Ovary (tissue), 9 donors: ENCODE measurements around the gene SURF4. TPM values are rescaled to one million over a fixed set of nuclear protein-coding genes. Genes with fewer than 3 reads are reported as not detected.
A peak's percentile ranks its signal among the peaks of the same experiment; 100 is the strongest.

Source experiments
- DNase-seq, 5 donors: peaks; one replicate each; pipeline ENCODE4 v3.0.0-alpha.2; 2019 to 2020
- H3K27ac ChIP-seq, 2 donors: fragments of 200-600 bp; one replicate each; pipeline versions ENCODE4 v1.5.1 to v1.8.0; 2019 to 2022
- H3K27me3 ChIP-seq: fragments of 200-600 bp; one replicate; pipeline ENCODE4 v1.8.0; 2022
- H3K36me3 ChIP-seq: fragments of 200-600 bp; sonication (generic); one replicate; pipeline ENCODE4 v1.5.1; 2019
- H3K4me1 ChIP-seq: one replicate; pipeline ENCODE4 v1.8.1; 2013; ENCODE audit warnings: mild to moderate bottlenecking, moderate library complexity; ENCODE audit not compliant: insufficient read depth
- H3K4me3 ChIP-seq: fragments of 200-600 bp; sonication (generic); one replicate; pipeline ENCODE4 v1.5.1; 2017
- H3K9me3 ChIP-seq, 2 donors: fragments of 200-600 bp in 1 of 2; sonication (generic) in 1 of 2; one replicate each; pipeline versions ENCODE4 v1.5.1 to v1.8.1; 2013 to 2019; ENCODE audit warnings: mild to moderate bottlenecking in 1 of 2, moderate library complexity in 1 of 2
- EP300 ChIP-seq: sonication (generic); formaldehyde crosslinking; IDR thresholded peaks from one replicate; pipeline ENCODE4 v1.6.1; 2017; ENCODE audit warnings: antibody characterized with exemption
- POLR2A ChIP-seq: fragments of 450-650 bp; IDR thresholded peaks from one replicate; pipeline ENCODE4 v1.6.1; 2017; ENCODE audit warnings: antibody characterized with exemption, mild to moderate bottlenecking, moderate library complexity
- WGBS, 3 donors: extraction: QIAGEN DNeasy Blood & Tissue Kit in 1 of 3; methylation state at CpG; one replicate each; pipeline versions ENCODE4 v1.1.5 to v1.1.7; 2013 to 2017; 5-methylcytosine and 5-hydroxymethylcytosine counted together
- intact Hi-C, 4 donors: fragments of 100-400 bp; cut with DNase I; formaldehyde crosslinking; loops; one replicate each; pipeline versions ENCODE4 v1.11.0 to v1.15.1; 2022 to 2023
- polyA plus RNA-seq, 2 donors: library from polyadenylated mRNA; stranded (reverse); fragments of 200-250 nt in 1 of 2; fragments of 350-450 nt in 1 of 2; fragmentation: Illumina TruSeq in 1 of 2; extraction: RNeasy Lipid Tissue Mini Kit (QIAGEN cat#74804) in 1 of 2; gene quantifications; one replicate each; pipeline ENCODE4 v1.2.3, GENCODE V29; 2013 to 2014
- total RNA-seq, 7 donors: library from RNA; depleted of rRNA in 2 of 7; stranded (reverse); fragments of >200 nt in 2 of 7; fragmentation: NEBNext Ultra II Directional in 3 of 7; extraction: Animal tissue kit (Norgen Biotek cat#: 25700) in 3 of 7; gene quantifications; one replicate each; pipeline versions ENCODE4 v1.1.0 to v1.2.4, GENCODE V29; 2016 to 2023
- TF ChIP-seq, protein P1 (sequence below), 3 donors: fragments of 450-650 bp in 2 of 3; fragments of 200-600 bp in 1 of 3; IDR thresholded peaks; one replicate each; pipeline versions ENCODE4 v1.5.1 to v1.8.0; 2016 to 2022; ENCODE audit warnings: antibody characterized with exemption in 3 of 3, mild to moderate bottlenecking in 1 of 3
- donor health status: DM: no; HTN: no; CAD: no; lungs with moderate emphysema.
- donor health status: DM: no; HTN: no; CAD: no.
- donor health status: Bipolar disorder and iron deficiency.
- donor health status: DM: yes; HTN: yes; CAD: no.
- donor health status: DM: no; HTN: no; CAD: no.
- donor health status: DM: yes; HTN: yes; CAD: no.

Gene SURF4
- total and polyA plus RNA-seq, 9 donors, result 58.7 to 165 (median 107) TPM

GRCh38 chr9:133356391-133357091 is 19.3 kb downstream of the SURF4 start, which contains the start of the genes SURF1 and SURF2:
SURF1 (minus strand) TSS chr9:133356487; CDS start chr9:133356453, 34 bp downstream.
SURF2 (plus strand) TSS chr9:133356550; CDS start chr9:133356593, 43 bp downstream.
- Histone ChIP-seq H3K27me3 (no peaks in the 10 kb centered on the region), H3K9me3 (no peaks in the 10 kb centered on the region), H3K36me3 (no peaks in the 10 kb centered on the region), H3K4me3 (peak within 1 kb of the TSS; percentile 77), H3K4me1 (peaks cover 6% of the 10 kb centered on the region), H3K27ac (peak within 1 kb of the TSS; percentile 28 to 38)
- WGBS, 3 donors, result 1% methylated on average over 60 to 78 of the region's 78 CpGs
- intact Hi-C loops, result no loop called here
- TF ChIP-seq, protein P1, sequence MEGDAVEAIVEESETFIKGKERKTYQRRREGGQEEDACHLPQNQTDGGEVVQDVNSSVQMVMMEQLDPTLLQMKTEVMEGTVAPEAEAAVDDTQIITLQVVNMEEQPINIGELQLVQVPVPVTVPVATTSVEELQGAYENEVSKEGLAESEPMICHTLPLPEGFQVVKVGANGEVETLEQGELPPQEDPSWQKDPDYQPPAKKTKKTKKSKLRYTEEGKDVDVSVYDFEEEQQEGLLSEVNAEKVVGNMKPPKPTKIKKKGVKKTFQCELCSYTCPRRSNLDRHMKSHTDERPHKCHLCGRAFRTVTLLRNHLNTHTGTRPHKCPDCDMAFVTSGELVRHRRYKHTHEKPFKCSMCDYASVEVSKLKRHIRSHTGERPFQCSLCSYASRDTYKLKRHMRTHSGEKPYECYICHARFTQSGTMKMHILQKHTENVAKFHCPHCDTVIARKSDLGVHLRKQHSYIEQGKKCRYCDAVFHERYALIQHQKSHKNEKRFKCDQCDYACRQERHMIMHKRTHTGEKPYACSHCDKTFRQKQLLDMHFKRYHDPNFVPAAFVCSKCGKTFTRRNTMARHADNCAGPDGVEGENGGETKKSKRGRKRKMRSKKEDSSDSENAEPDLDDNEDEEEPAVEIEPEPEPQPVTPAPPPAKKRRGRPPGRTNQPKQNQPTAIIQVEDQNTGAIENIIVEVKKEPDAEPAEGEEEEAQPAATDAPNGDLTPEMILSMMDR (IDR thresholded peaks at IDR 0.05), result no peak
- TF ChIP-seq POLR2A, result peak; percentile 11
- peak; percentile 81 to 93 (median 85) for DNase-seq

- Histone ChIP-seq H3K36me3 (no peaks in the 10 kb centered on the region), H3K4me1 (peaks cover 6% of the 10 kb centered on the region), H3K27me3 (no peaks in the 10 kb centered on the region), H3K27ac (peak overlapping the region in 1 of 2 donors; percentile 28), H3K9me3 (no peaks in the 10 kb centered on the region), H3K4me3 (peak overlapping the region; percentile 77)
- no peak for DNase-seq
- WGBS, 3 donors, result 1% methylated on average over 30 to 31 of the region's 31 CpGs
- TF ChIP-seq POLR2A (no peak), EP300 (no peak)
- TF ChIP-seq, protein P1 (IDR thresholded peaks at IDR 0.05), result no peak
- intact Hi-C loops, result no loop called here
Measured at GRCh38 chr9:133355881-133356357, 19.9 kb downstream of the SURF4 start.

GRCh38 chr9:133354766-133355165 is 21.1 kb downstream of the SURF4 start:
- no peaks in the 10 kb centered on the region for H3K36me3 ChIP-seq
- intact Hi-C loops, result no loop called here
- WGBS, 3 donors, result 76 to 79% (median 78%) methylated on average over 7 of the region's 7 CpGs
- no peak overlapping the region for H3K4me3 ChIP-seq
- no peaks in the 10 kb centered on the region for H3K27me3 ChIP-seq
- no peak overlapping the region for H3K27ac ChIP-seq
- no peaks in the 10 kb centered on the region for H3K9me3 ChIP-seq
- DNase-seq, result no peak
- H3K4me1 ChIP-seq, result peaks cover 6% of the 10 kb centered on the region
- TF ChIP-seq POLR2A (no peak), EP300 (no peak)
- TF ChIP-seq, protein P1 (IDR thresholded peaks at IDR 0.05), result no peak

- Histone ChIP-seq H3K27me3 (no peaks in the 10 kb centered on the region), H3K4me3 (no peak overlapping the region), H3K9me3 (no peaks in the 10 kb centered on the region), H3K27ac (no peak overlapping the region), H3K4me1 (peaks cover 6% of the 10 kb centered on the region), H3K36me3 (no peaks in the 10 kb centered on the region)
- WGBS, 3 donors, result 54 to 61% (median 56%) methylated on average over 5 of the region's 5 CpGs
- DNase-seq, result no peak
- intact Hi-C loops, result no loop called here
- TF ChIP-seq POLR2A (no peak), EP300 (no peak)
- TF ChIP-seq, protein P1 (IDR thresholded peaks at IDR 0.05), result no peak
Measured at GRCh38 chr9:133353548-133353947, 22.3 kb downstream of the SURF4 start.
